Measurements from ENCODE around the gene VAV1. TPM values are rescaled to one million over a fixed set of nuclear protein-coding genes. Genes with fewer than 3 reads are reported as not detected.

The VAV1 gene
- total and polyA plus RNA-seq, 2 of the 8 experiments (the other 6 are each of a cell fraction or from before 2014, with no cell fraction given) = 0.21 to 0.22 TPM

DNA sequence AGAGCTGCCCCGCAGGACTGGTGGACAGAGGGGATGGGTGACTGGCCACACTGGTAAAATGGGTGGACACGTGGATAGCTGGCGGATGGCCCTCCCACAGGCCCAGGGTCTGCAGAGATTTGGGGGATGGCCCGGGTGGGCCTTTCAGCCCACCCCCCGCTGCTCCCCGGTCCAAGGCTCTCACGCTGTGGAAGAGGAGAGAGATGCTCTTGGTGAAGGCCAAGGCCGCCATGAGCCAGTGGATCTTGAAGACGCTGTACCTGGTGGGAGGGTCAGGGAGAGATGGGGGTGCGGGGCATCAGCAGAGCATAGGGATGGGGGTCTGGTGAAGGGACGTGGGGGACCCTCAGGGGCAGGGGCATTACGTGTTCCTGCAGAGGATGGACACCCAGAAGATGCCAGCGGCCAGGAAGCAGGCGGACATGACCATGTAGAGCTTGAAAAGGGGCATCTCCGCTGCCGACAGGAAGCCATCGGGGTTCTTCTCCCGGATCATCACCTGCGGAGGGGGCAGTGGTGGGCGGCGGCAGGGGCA, 39.6 kb upstream of the VAV1 start:
- Histone ChIP-seq H2BK5ac (ENCODE audit: low read depth, low read length) (no peak overlapping the region; the same call in 1 of the 2 replicates), H3K14ac (ENCODE audit: insufficient read length) (no peak overlapping the region), H2AK5ac (ENCODE audit: low read depth, low read length) (no peak overlapping the region), H2AFZ (ENCODE audit: low read length) (no peak overlapping the region), H4K20me1 (replicated peaks in 1 of 2; ENCODE audit: control insufficient read depth in 1 of 2, insufficient read depth in 2 of 2, low read length in 2 of 2) (peaks cover 0 to 8% of the 10 kb centered on the region in 2 experiments), H3K4ac (replicated peaks; ENCODE audit: insufficient read length, low read depth, low read length) (no peak overlapping the region), H4K5ac (ENCODE audit: insufficient read length, low read depth, low read length) (no peak overlapping the region), H3K9me3 (ENCODE audit: insufficient read depth in 2 of 2, low read depth in 1 of 2, low read length in 1 of 2) (no peaks in the 10 kb centered on the region), H3K56ac (replicated peaks; ENCODE audit: insufficient read length, low read depth, low read length) (no peak overlapping the region), H3K23me2 (ENCODE audit: low read depth, low read length) (peaks cover 3% of the 10 kb centered on the region; the same call in 1 of the 2 replicates), H3K4me2 (ENCODE audit: insufficient read depth in 1 of 2, low read depth in 2 of 2, low read length in 2 of 2) (no peak overlapping the region), H3K79me2 (ENCODE audit: control insufficient read depth in 1 of 2, insufficient read depth in 2 of 2, low read length in 2 of 2) (no peaks in the 10 kb centered on the region), H2BK15ac (ENCODE audit: low read length) (no peak overlapping the region), H3K27me3 (replicated peaks in 1 of 4; ENCODE audit: control insufficient read depth in 3 of 4, extremely low read depth in 1 of 4, insufficient read depth in 3 of 4, low read length in 3 of 4) (no peaks in the 10 kb centered on the region), H3K79me1 (ENCODE audit: low read depth, low read length) (no peaks in the 10 kb centered on the region; the same call in 1 of the 2 replicates), H3K18ac (ENCODE audit: extremely low read depth, low read length) (no peak overlapping the region), H3K27ac (ENCODE audit: low read depth, low read length) (no peak overlapping the region), H2BK12ac (ENCODE audit: low read depth, low read length) (no peak overlapping the region), H3K4me1 (replicated peaks in 1 of 4; ENCODE audit: control insufficient read depth in 3 of 4, insufficient read depth in 4 of 4, low read length in 3 of 4) (peaks cover 0 to 20% (median 10%) of the 10 kb centered on the region in 4 experiments; a peak in 6 of 7 replicates), H4K8ac (ENCODE audit: extremely low read depth, insufficient read depth, low read length) (no peak overlapping the region; the same call in 1 of the 2 replicates), H3K36me3 (ENCODE audit: control insufficient read depth in 2 of 4, insufficient read depth in 4 of 4, low read length in 3 of 4) (peaks cover 0 to 5% (median 0%) of the 10 kb centered on the region in 4 experiments; a peak in 1 of 8 replicates), H4K91ac (replicated peaks; ENCODE audit: insufficient read length, low read length) (no peak overlapping the region), H2BK120ac (replicated peaks; ENCODE audit: low read depth, low read length) (no peak overlapping the region), H3K9ac (replicated peaks in 1 of 4; ENCODE audit: extremely low read depth in 1 of 4, low read depth in 3 of 4, low read length in 3 of 4) (no peak overlapping the region), H3K4me3 (ENCODE audit: extremely low read depth in 1 of 4, insufficient read depth in 2 of 4, low read depth in 3 of 4, low read length in 4 of 4) (no peak overlapping the region), H3K23ac (ENCODE audit: insufficient read length) (no peak overlapping the region), H2BK20ac (ENCODE audit: low read length) (no peak overlapping the region)
- no peak for FAIRE-seq
- ChIA-PET CTCF (ENCODE audit: partially characterized antibody) (interaction anchor here (0.6 to 3.3 kb wide), 15 partner anchors 8 to 761 kb away, joined by 3 to 9 read pairs (median 3); no protein-coding TSS in a partner anchor), POLR2A (ENCODE audit: partially characterized antibody) (interaction anchor here (0.6 to 6.1 kb wide), 7 partner anchors 8 to 34 kb away, joined by 3 to 32 read pairs (median 3); partner anchors contain the start of gene SH2D3A)
- DNase-seq (ENCODE audit: low read depth in 1 of 2, low spot score in 2 of 2) = no peak
- TF ChIP-seq, protein P1, sequence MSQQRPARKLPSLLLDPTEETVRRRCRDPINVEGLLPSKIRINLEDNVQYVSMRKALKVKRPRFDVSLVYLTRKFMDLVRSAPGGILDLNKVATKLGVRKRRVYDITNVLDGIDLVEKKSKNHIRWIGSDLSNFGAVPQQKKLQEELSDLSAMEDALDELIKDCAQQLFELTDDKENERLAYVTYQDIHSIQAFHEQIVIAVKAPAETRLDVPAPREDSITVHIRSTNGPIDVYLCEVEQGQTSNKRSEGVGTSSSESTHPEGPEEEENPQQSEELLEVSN (IDR thresholded peaks at IDR 0.05) = no peak
- TF ChIP-seq JUND (IDR thresholded peaks at IDR 0.05; ENCODE audit: low read length) = no peak
- no peak for TF ChIP-seq BCL11A (IDR thresholded peaks at IDR 0.05; ENCODE audit: low read depth in 2 of 2, low read length in 2 of 2)
- no peak for TF ChIP-seq FOSL1 (IDR thresholded peaks at IDR 0.05; ENCODE audit: insufficient read depth, low read depth, low read length)
- TF ChIP-seq, protein P2, sequence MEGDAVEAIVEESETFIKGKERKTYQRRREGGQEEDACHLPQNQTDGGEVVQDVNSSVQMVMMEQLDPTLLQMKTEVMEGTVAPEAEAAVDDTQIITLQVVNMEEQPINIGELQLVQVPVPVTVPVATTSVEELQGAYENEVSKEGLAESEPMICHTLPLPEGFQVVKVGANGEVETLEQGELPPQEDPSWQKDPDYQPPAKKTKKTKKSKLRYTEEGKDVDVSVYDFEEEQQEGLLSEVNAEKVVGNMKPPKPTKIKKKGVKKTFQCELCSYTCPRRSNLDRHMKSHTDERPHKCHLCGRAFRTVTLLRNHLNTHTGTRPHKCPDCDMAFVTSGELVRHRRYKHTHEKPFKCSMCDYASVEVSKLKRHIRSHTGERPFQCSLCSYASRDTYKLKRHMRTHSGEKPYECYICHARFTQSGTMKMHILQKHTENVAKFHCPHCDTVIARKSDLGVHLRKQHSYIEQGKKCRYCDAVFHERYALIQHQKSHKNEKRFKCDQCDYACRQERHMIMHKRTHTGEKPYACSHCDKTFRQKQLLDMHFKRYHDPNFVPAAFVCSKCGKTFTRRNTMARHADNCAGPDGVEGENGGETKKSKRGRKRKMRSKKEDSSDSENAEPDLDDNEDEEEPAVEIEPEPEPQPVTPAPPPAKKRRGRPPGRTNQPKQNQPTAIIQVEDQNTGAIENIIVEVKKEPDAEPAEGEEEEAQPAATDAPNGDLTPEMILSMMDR (IDR thresholded peaks at IDR 0.05; ENCODE audit: control extremely low read depth in 1 of 3, insufficient read depth in 1 of 3, low read depth in 1 of 3, low read length in 3 of 3) = no peak
- TF ChIP-seq CREB1 (IDR thresholded peaks at IDR 0.05) = no peak
- TF ChIP-seq, protein P3, sequence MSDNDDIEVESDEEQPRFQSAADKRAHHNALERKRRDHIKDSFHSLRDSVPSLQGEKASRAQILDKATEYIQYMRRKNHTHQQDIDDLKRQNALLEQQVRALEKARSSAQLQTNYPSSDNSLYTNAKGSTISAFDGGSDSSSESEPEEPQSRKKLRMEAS (IDR thresholded peaks at IDR 0.05) = no peak
- no peak for TF ChIP-seq CBX8 (IDR thresholded peaks at IDR 0.05; ENCODE audit: borderline replicate concordance, low read depth, low read length)
- WGBS, 2 experiments (ENCODE audit: extremely low coverage in 1 of 2, insufficient coverage in 1 of 2, insufficient read length in 1 of 2, insufficient replicate concordance in 2 of 2, low coverage in 1 of 2, low lambda C conversion rate in 2 of 2, missing lambda C conversion rate in 1 of 2) = 90% methylated on average over 17 of the region's 21 CpGs; no CpG with 5 or more reads in 1 of the 2 experiments

Measured in H1 (cell line).